AG04449 (cell line): ENCODE results near the gene FGFR2.

Experiments used
- CTCF ChIA-PET: fragments of 350-600 bp; formaldehyde crosslinking; extraction: SDS; loops from one replicate; lab custom pipeline; 2021; ENCODE audit warnings: antibody characterized with exemption; lab: Yijun Ruan, JAX
- POLR2A ChIA-PET: fragments of 400-600, 350-600 bp; formaldehyde crosslinking; extraction: SDS; loops from one replicate; lab custom pipeline; 2020; ENCODE audit warnings: antibody characterized with exemption, inconsistent platforms; lab: Yijun Ruan, JAX
- DNase-seq: peaks from one replicate; pipeline ENCODE4 v3.0.0-alpha.2; 2010; ENCODE audit warnings: low read depth, low spot score
- H3K4me3 ChIP-seq: 2 replicates; pipeline ENCODE4 v1.5.1; 2011; ENCODE audit warnings: low read depth, mild to moderate bottlenecking, control low read depth, low read length
- TF ChIP-seq, protein P1 (sequence below): IDR thresholded peaks from one replicate; pipeline ENCODE4 v1.5.1; 2011; ENCODE audit warnings: mild to moderate bottlenecking, moderate library complexity, low read length, control low read depth, inconsistent platforms; ENCODE audit not compliant: insufficient read depth; ENCODE audit errors: missing control alignments

FGFR2 gene

GRCh38 chr10:121583258-121583657, 15.0 kb downstream of the FGFR2 start:
- DNase-seq: no peak
- CTCF ChIA-PET: no interaction called here
- POLR2A ChIA-PET: no interaction called here
- no peak overlapping the region for H3K4me3 ChIP-seq
- TF ChIP-seq, protein P1, sequence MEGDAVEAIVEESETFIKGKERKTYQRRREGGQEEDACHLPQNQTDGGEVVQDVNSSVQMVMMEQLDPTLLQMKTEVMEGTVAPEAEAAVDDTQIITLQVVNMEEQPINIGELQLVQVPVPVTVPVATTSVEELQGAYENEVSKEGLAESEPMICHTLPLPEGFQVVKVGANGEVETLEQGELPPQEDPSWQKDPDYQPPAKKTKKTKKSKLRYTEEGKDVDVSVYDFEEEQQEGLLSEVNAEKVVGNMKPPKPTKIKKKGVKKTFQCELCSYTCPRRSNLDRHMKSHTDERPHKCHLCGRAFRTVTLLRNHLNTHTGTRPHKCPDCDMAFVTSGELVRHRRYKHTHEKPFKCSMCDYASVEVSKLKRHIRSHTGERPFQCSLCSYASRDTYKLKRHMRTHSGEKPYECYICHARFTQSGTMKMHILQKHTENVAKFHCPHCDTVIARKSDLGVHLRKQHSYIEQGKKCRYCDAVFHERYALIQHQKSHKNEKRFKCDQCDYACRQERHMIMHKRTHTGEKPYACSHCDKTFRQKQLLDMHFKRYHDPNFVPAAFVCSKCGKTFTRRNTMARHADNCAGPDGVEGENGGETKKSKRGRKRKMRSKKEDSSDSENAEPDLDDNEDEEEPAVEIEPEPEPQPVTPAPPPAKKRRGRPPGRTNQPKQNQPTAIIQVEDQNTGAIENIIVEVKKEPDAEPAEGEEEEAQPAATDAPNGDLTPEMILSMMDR: no peak

- CTCF ChIA-PET: no interaction called here
- TF ChIP-seq, protein P1: no peak
- H3K4me3 ChIP-seq: no peak overlapping the region
- POLR2A ChIA-PET: no interaction called here
- no peak for DNase-seq
Measured at GRCh38 chr10:121580276-121581116, 17.7 kb downstream of the FGFR2 start.

DNA sequence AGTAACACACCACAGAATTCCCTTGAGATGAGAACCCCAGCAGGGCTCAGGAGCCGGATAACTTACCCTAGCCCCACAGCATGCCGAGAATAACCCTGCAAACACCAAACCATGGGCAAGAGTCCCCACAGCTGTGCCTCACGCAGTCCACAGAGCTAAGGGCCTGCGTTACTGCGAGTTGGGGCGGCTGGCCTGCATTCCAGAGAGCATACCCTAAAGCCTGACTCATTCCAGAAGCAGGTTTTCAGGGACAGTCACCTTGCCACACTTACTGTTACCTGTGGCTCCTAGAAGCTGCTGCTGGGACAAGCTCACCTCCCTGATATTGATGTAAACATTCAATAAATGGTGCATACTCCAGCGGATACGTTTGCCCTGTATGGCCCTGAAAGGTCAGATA, 18.6 kb downstream of the FGFR2 start:
- POLR2A ChIA-PET: no interaction called here
- H3K4me3 ChIP-seq: no peak overlapping the region
- CTCF ChIA-PET: no interaction called here
- TF ChIP-seq, protein P1: no peak
- DNase-seq: no peak

- no peak for DNase-seq
- ChIA-PET POLR2A (no interaction called here), CTCF (no interaction called here)
- TF ChIP-seq, protein P1: no peak
- no peak overlapping the region for H3K4me3 ChIP-seq
Measured at GRCh38 chr10:121578965-121579364, 19.3 kb downstream of the FGFR2 start.

GRCh38 chr10:121578298-121578697, 19.9 kb downstream of the FGFR2 start:
- H3K4me3 ChIP-seq: no peak overlapping the region
- no peak for DNase-seq
- CTCF ChIA-PET: no interaction called here
- TF ChIP-seq, protein P1: no peak
- POLR2A ChIA-PET: no interaction called here

DNA sequence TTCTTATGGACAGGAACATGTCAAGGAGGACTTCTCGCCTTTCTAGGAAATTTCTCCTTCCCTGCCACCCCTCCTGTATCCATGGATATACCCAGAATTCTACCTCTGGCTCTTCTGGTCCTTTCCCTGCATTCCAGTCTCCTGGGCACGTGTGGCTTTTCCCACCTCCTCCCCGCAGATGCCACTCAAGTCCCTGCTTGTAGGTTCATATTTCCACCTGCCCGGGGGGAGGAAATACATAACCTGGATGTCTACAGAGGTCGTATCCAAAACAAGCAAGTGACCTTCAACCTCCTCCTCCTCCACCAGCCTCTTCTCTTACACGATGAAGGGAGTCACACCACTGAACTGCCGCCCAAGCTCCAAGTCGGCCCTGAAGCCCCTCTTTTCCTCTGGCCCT, 20.7 kb downstream of the FGFR2 start:
- H3K4me3 ChIP-seq: no peak overlapping the region
- ChIA-PET CTCF (no interaction called here), POLR2A (no interaction called here)
- TF ChIP-seq, protein P1: no peak
- no peak for DNase-seq
